Kidney epithelial cell (primary cell): ENCODE data around the gene KIF20B. TPM values are rescaled to one million over a fixed set of nuclear protein-coding genes. Genes with fewer than 3 reads are reported as not detected.

Source experiments
- DNase-seq: peaks from one replicate; pipeline ENCODE4 v3.0.0-alpha.2; 2010; ENCODE audit warnings: low read depth
- H3K27me3 ChIP-seq: 2 replicates; pipeline ENCODE4 v1.6.0; 2011; ENCODE audit warnings: low read length; ENCODE audit not compliant: control insufficient read depth, insufficient read depth
- H3K36me3 ChIP-seq: 2 replicates; pipeline ENCODE4 v1.5.1; 2011; ENCODE audit warnings: low read length; ENCODE audit not compliant: control insufficient read depth, insufficient read depth
- H3K4me3 ChIP-seq: 2 replicates; pipeline ENCODE4 v1.5.1; 2011; ENCODE audit warnings: low read depth, mild to moderate bottlenecking, control low read depth, low read length
- CTCF ChIP-seq: IDR thresholded peaks from 2 replicates; pipeline ENCODE4 v1.5.1; 2011; ENCODE audit warnings: mild to moderate bottlenecking, moderate library complexity, low read length, control low read depth, inconsistent platforms; ENCODE audit not compliant: insufficient read depth, poor library complexity, severe bottlenecking
- total RNA-seq: library from RNA; depleted of rRNA; stranded (reverse); fragments of >200 nt; gene quantifications from 2 replicates; pipeline ENCODE4 v1.2.3, GENCODE V29; 2015

The KIF20B gene
- total RNA-seq, 1 donor from 2014 or later: 4.4 TPM

- no peak for DNase-seq
- Histone ChIP-seq H3K36me3 (no peaks in the 10 kb centered on the region), H3K4me3 (no peak overlapping the region), H3K27me3 (no peaks in the 10 kb centered on the region)
- TF ChIP-seq CTCF: no peak
These were observed 4.6 kb downstream of the KIF20B start for GRCh38 chr10:89706011-89706410.

GRCh38 chr10:89707372-89707771, 6.0 kb downstream of the KIF20B start:
- no peaks in the 10 kb centered on the region for H3K36me3 ChIP-seq
- no peaks in the 10 kb centered on the region for H3K27me3 ChIP-seq
- no peak for TF ChIP-seq CTCF
- no peak for DNase-seq
- H3K4me3 ChIP-seq: no peak overlapping the region

GRCh38 chr10:89710753-89711152, 9.4 kb downstream of the KIF20B start:
- DNase-seq: no peak
- Histone ChIP-seq H3K4me3 (no peak overlapping the region), H3K36me3 (no peaks in the 10 kb centered on the region), H3K27me3 (no peaks in the 10 kb centered on the region)
- TF ChIP-seq CTCF: no peak

GRCh38 chr10:89734616-89735015, 33.2 kb downstream of the KIF20B start:
- H3K36me3 ChIP-seq: no peaks in the 10 kb centered on the region
- H3K27me3 ChIP-seq: no peaks in the 10 kb centered on the region
- DNase-seq: no peak
- no peak for TF ChIP-seq CTCF
- no peak overlapping the region for H3K4me3 ChIP-seq

GRCh38 chr10:89738551-89739209, 37.3 kb downstream of the KIF20B start:
- H3K4me3 ChIP-seq: no peak overlapping the region
- H3K27me3 ChIP-seq: no peaks in the 10 kb centered on the region
- no peak for TF ChIP-seq CTCF
- DNase-seq: no peak
- no peaks in the 10 kb centered on the region for H3K36me3 ChIP-seq

GRCh38 chr10:89741126-89741762, 39.9 kb downstream of the KIF20B start:
- Histone ChIP-seq H3K27me3 (no peaks in the 10 kb centered on the region), H3K36me3 (no peaks in the 10 kb centered on the region), H3K4me3 (no peak overlapping the region)
- no peak for DNase-seq
- no peak for TF ChIP-seq CTCF
